Measurements from ENCODE around the gene MAP1LC3B2. TPM values are rescaled to one million over a fixed set of nuclear protein-coding genes. Genes with fewer than 3 reads are reported as not detected.

MAP1LC3B2 gene
- total RNA-seq, 4 donors from 2014 or later = 1.1 to 2.5 TPM; not detected in 2

GRCh38 chr12:116529048-116529447 lies 30.1 kb upstream of the MAP1LC3B2 start:
- intact Hi-C loops (cut with DNase I; ENCODE audit: low total_unique reads) = loop anchor here (5.0 kb wide), 1 partner anchor 72 kb away; no protein-coding TSS in a partner anchor
- H3K27ac ChIP-seq = peak overlapping the region; percentile 6 to 79 (median 48)
- WGBS, 2 donors (ENCODE audit: low coverage in 1 of 2) = 48 to 51% methylated on average over 4 to 8 of the region's 8 CpGs

GRCh38 chr12:116529686-116530085 lies 29.5 kb upstream of the MAP1LC3B2 start:
- Histone ChIP-seq H3K9me3 (no peaks in the 10 kb centered on the region), H3K27ac (peak overlapping the region; percentile 6 to 79 (median 48)), H3K4me1 (peaks cover 4 to 48% (median 29%) of the 10 kb centered on the region in 4 donors), H3K4me3 (no peak overlapping the region), H3K27me3 (no peaks in the 10 kb centered on the region), H3K36me3 (no peaks in the 10 kb centered on the region)
- WGBS, 2 donors (ENCODE audit: low coverage in 1 of 2) = 67 to 93% methylated on average over 2 of the region's 2 CpGs
- TF ChIP-seq CTCF (IDR thresholded peaks at IDR 0.05) = no peak
- TF ChIP-seq POLR2AphosphoS5 (IDR thresholded peaks at IDR 0.05) = no peak
- TF ChIP-seq EP300 (IDR thresholded peaks at IDR 0.05; ENCODE audit: low read depth) = no peak
- no peak for TF ChIP-seq POLR2A (IDR thresholded peaks at IDR 0.05)
- intact Hi-C loops (cut with DNase I; ENCODE audit: low total_unique reads) (loop anchor here (5.0 kb wide), 1 partner anchor 72 kb away; no protein-coding TSS in a partner anchor), in situ Hi-C loops (cut with MboI; ENCODE audit: low pct_ligation_motif_present in 1 of 4, low pct_unique_long_range_greater_than_20kb in 1 of 4, low sequenced_read_pairs in 3 of 4) (no loop called here)
- no peak for DNase-seq

More at GRCh38 chr12:116529048-116529447, 30.1 kb upstream of the MAP1LC3B2 start:
- H3K4me1 ChIP-seq = peaks cover 4 to 47% (median 26%) of the 10 kb centered on the region in 4 donors
- H3K9me3 ChIP-seq = no peaks in the 10 kb centered on the region
- H3K4me3 ChIP-seq = no peak overlapping the region
- H3K36me3 ChIP-seq = no peaks in the 10 kb centered on the region
- TF ChIP-seq POLR2AphosphoS5 (IDR thresholded peaks at IDR 0.05) (peak in 1 of 3 donors; percentile 11), POLR2A (IDR thresholded peaks at IDR 0.05) (no peak)
- DNase-seq = no peak
- in situ Hi-C loops (cut with MboI; ENCODE audit: low pct_ligation_motif_present in 1 of 4, low pct_unique_long_range_greater_than_20kb in 1 of 4, low sequenced_read_pairs in 3 of 4) = no loop called here
- no peaks in the 10 kb centered on the region for H3K27me3 ChIP-seq

- in situ Hi-C loops (cut with MboI; ENCODE audit: low pct_ligation_motif_present in 1 of 4, low pct_unique_long_range_greater_than_20kb in 1 of 4, low sequenced_read_pairs in 3 of 4) = no loop called here
- Histone ChIP-seq H3K9me3 (no peaks in the 10 kb centered on the region), H3K4me1 (peaks cover 4 to 37% (median 27%) of the 10 kb centered on the region in 4 donors), H3K27ac (peak overlapping the region in 1 of 4 donors; percentile 67), H3K4me3 (no peak overlapping the region), H3K36me3 (no peaks in the 10 kb centered on the region), H3K27me3 (no peaks in the 10 kb centered on the region)
- intact Hi-C loops (cut with DNase I; ENCODE audit: low total_unique reads) = no loop called here
- no peak for TF ChIP-seq EP300 (IDR thresholded peaks at IDR 0.05; ENCODE audit: low read depth)
- TF ChIP-seq POLR2AphosphoS5 (IDR thresholded peaks at IDR 0.05) = no peak
- TF ChIP-seq CTCF (IDR thresholded peaks at IDR 0.05) = no peak
- TF ChIP-seq POLR2A (IDR thresholded peaks at IDR 0.05) = no peak
- no peak for DNase-seq
- 73 to 100% methylated on average over 2 to 4 of the region's 4 CpGs for WGBS, 2 donors (ENCODE audit: low coverage in 1 of 2)
Observed at GRCh38 chr12:116532428-116532827, 26.8 kb upstream of the MAP1LC3B2 start.

GRCh38 chr12:116532986-116533342 lies 26.2 kb upstream of the MAP1LC3B2 start:
- intact Hi-C loops (cut with DNase I; ENCODE audit: low total_unique reads) = no loop called here
- WGBS, 2 donors (ENCODE audit: low coverage in 1 of 2) = 2 to 10% methylated on average over 8 to 11 of the region's 11 CpGs
- TF ChIP-seq POLR2AphosphoS5 (IDR thresholded peaks at IDR 0.05) (no peak), POLR2A (IDR thresholded peaks at IDR 0.05) (no peak), CTCF (IDR thresholded peaks at IDR 0.05) (no peak), EP300 (IDR thresholded peaks at IDR 0.05; ENCODE audit: low read depth) (no peak)
- no peak for DNase-seq
- H3K36me3 ChIP-seq = no peaks in the 10 kb centered on the region
- H3K4me1 ChIP-seq = peaks cover 4 to 33% (median 27%) of the 10 kb centered on the region in 4 donors
- peak overlapping the region; percentile 59 to 83 (median 74) for H3K27ac ChIP-seq
- H3K27me3 ChIP-seq = no peaks in the 10 kb centered on the region
- peak overlapping the region in 3 of 4 donors; percentile 42 to 55 (median 44) for H3K4me3 ChIP-seq
- no peaks in the 10 kb centered on the region for H3K9me3 ChIP-seq
- in situ Hi-C loops (cut with MboI; ENCODE audit: low pct_ligation_motif_present in 1 of 4, low pct_unique_long_range_greater_than_20kb in 1 of 4, low sequenced_read_pairs in 3 of 4) = no loop called here
